ENCODE measurements around the gene PCDH9.

GRCh38 chr13:66994517-66995202, 235.5 kb downstream of the PCDH9 start:
- TF ChIP-seq CTCF (IDR thresholded peaks at IDR 0.05 in 8 of 11, conservative IDR thresholded peaks at IDR 0.05 in 3 of 11) = peak in 2 of 11 experiments; percentile 1 to 3
- TF ChIP-seq POLR2A (IDR thresholded peaks at IDR 0.05) = no peak
- TF ChIP-seq POLR2AphosphoS5 (IDR thresholded peaks at IDR 0.05) = no peak
